Colonic mucosa (tissue), 4 donors: ENCODE data around the gene USH2A. TPM values are rescaled to one million over a fixed set of nuclear protein-coding genes. Genes with fewer than 3 reads are reported as not detected.

Source experiments
- DNase-seq: peaks from one replicate; pipeline ENCODE4 v3.0.0-alpha.2; 2020
- H3K27ac ChIP-seq: fragments of 200-600 bp; one replicate; pipeline ENCODE4 v1.8.0; 2021
- H3K27me3 ChIP-seq: fragments of 200-600 bp; one replicate; pipeline ENCODE4 v1.8.0; 2021
- H3K36me3 ChIP-seq: fragments of 200-600 bp; one replicate; pipeline ENCODE4 v1.8.0; 2021
- H3K4me1 ChIP-seq: fragments of 200-600 bp; one replicate; pipeline ENCODE4 v1.8.0; 2021; ENCODE audit warnings: mild to moderate bottlenecking
- H3K4me3 ChIP-seq: fragments of 200-600 bp; one replicate; pipeline ENCODE4 v1.8.0; 2021
- H3K9ac ChIP-seq, 2 donors: one replicate each; pipeline ENCODE4 v1.7.0; 2013; ENCODE audit warnings: control low read depth in 2 of 2, low read depth in 2 of 2, low read length in 2 of 2
- H3K9me3 ChIP-seq: fragments of 200-600 bp; one replicate; pipeline ENCODE4 v1.8.0; 2021
- intact Hi-C: fragments of 100-400 bp; cut with DNase I; formaldehyde crosslinking; loops from one replicate; pipeline ENCODE4 v1.14.1; 2022
- total RNA-seq, 2 donors: library from RNA; stranded (reverse); fragmentation: NEBNext Ultra II Directional in 1 of 2; extraction: Animal tissue kit (Norgen Biotek cat#: 25700) in 1 of 2; gene quantifications; one replicate each; pipeline ENCODE4 v1.2.1, GENCODE V29; 2021
- TF ChIP-seq, protein P1 (sequence below): fragments of 200-600 bp; IDR thresholded peaks from one replicate; pipeline ENCODE4 v1.8.0; 2022; ENCODE audit warnings: antibody characterized with exemption, mild to moderate bottlenecking
- donor health status: healthy.
- donor health status: DM: no; HTN: no; CAD: no.
- donor health status: DM: no; HTN: no; CAD: no.

USH2A gene
- total RNA-seq, 2 donors from 2014 or later, result 0.02 TPM; not detected in 1

- intact Hi-C loops, result no loop called here
- no peak for DNase-seq
- TF ChIP-seq, protein P1, sequence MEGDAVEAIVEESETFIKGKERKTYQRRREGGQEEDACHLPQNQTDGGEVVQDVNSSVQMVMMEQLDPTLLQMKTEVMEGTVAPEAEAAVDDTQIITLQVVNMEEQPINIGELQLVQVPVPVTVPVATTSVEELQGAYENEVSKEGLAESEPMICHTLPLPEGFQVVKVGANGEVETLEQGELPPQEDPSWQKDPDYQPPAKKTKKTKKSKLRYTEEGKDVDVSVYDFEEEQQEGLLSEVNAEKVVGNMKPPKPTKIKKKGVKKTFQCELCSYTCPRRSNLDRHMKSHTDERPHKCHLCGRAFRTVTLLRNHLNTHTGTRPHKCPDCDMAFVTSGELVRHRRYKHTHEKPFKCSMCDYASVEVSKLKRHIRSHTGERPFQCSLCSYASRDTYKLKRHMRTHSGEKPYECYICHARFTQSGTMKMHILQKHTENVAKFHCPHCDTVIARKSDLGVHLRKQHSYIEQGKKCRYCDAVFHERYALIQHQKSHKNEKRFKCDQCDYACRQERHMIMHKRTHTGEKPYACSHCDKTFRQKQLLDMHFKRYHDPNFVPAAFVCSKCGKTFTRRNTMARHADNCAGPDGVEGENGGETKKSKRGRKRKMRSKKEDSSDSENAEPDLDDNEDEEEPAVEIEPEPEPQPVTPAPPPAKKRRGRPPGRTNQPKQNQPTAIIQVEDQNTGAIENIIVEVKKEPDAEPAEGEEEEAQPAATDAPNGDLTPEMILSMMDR, result no peak
Measured at GRCh38 chr1:216051071-216051470, 372.2 kb downstream of the USH2A start.

DNA sequence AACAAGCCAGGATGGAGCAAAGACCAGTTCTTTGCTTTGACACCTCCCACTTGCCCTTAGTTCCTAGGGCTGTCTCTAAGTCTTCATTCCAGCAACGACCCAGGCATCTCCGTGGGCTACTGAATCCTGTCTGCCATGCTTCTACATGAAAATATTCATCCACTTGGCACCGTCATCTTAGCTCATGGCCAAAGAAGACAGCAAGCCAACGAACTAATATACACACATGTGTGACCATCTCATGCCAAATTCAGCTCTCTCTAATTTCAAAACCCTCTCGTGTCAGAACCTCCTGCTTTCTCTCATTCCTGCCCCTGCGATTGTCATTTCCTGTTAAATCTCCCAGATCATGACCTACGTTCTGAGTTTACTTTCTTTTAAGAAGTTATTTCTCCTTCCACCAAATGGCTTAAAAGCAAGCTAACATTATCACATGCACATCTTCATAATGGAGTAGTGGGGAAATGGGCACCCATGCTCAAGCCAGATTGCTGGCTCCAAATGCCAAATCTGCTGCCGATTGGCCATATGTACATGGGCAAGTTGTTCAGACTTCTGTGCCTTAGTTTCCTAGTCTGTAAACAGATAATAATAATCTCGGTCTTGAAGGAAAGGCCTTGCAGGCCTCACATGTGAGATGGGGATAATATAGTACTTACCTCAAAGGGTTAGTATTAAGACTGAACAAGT is 373.4 kb downstream of the USH2A start:
- H3K27ac ChIP-seq, result no peak overlapping the region
- no peaks in the 10 kb centered on the region for H3K27me3 ChIP-seq
- no peaks in the 10 kb centered on the region for H3K9me3 ChIP-seq
- no peaks in the 10 kb centered on the region for H3K36me3 ChIP-seq
- TF ChIP-seq, protein P1, result no peak
- no peaks in the 10 kb centered on the region for H3K4me1 ChIP-seq
- no peak overlapping the region for H3K9ac ChIP-seq
- intact Hi-C loops, result no loop called here
- no peak for DNase-seq
- H3K4me3 ChIP-seq, result no peak overlapping the region

More at GRCh38 chr1:216051071-216051470, 372.2 kb downstream of the USH2A start:
- H3K4me3 ChIP-seq, result no peak overlapping the region
- H3K27me3 ChIP-seq, result no peaks in the 10 kb centered on the region
- no peak overlapping the region for H3K9ac ChIP-seq
- H3K4me1 ChIP-seq, result no peaks in the 10 kb centered on the region
- no peaks in the 10 kb centered on the region for H3K36me3 ChIP-seq
- no peak overlapping the region for H3K27ac ChIP-seq
- H3K9me3 ChIP-seq, result no peaks in the 10 kb centered on the region

DNA sequence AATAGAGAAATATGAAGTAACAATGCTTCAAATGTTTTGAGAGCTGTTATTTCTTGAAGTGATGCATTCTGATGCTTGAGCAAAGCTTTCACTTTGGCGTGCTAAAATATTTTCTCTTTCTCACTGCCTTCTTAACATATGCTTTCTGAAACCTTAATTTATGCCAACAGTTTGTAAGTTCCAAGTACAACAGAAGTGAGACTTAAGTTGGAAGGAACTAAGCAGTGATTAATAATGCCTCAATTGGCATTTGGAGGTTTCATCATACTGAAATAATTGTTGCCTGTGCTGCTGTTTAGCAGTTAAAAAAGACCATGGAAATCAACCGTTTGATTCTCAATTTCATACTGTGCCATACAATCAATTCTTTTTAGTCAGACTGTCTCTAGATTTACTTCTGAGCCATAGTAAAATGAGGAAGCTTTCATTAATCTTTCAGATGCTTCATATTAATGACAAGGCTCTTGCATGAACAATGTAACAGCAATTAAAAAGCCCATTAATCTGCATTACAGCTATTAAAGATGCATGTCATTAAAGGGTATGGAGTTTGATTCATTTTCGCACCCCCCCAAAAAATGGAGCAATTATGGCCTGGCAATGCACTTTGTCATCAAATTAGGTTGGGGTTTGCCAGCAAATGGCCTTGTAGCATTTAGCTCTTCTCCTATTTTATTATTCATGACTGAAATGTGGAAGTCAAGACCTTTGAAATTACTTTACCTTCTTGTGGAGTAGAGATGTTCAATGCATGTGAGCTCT is 375.3 kb downstream of the USH2A start:
- Histone ChIP-seq H3K9me3 (no peaks in the 10 kb centered on the region), H3K27ac (no peak overlapping the region), H3K4me1 (no peaks in the 10 kb centered on the region), H3K27me3 (no peaks in the 10 kb centered on the region), H3K4me3 (no peak overlapping the region), H3K9ac (no peak overlapping the region), H3K36me3 (no peaks in the 10 kb centered on the region)
- no peak for DNase-seq
- intact Hi-C loops, result no loop called here
- TF ChIP-seq, protein P1, result no peak

GRCh38 chr1:216046336-216046735 is 376.9 kb downstream of the USH2A start:
- H3K27ac ChIP-seq, result no peak overlapping the region
- intact Hi-C loops, result no loop called here
- H3K4me1 ChIP-seq, result no peaks in the 10 kb centered on the region
- H3K4me3 ChIP-seq, result no peak overlapping the region
- H3K36me3 ChIP-seq, result no peaks in the 10 kb centered on the region
- H3K9ac ChIP-seq, result no peak overlapping the region
- TF ChIP-seq, protein P1, result no peak
- no peak for DNase-seq
- no peaks in the 10 kb centered on the region for H3K27me3 ChIP-seq
- no peaks in the 10 kb centered on the region for H3K9me3 ChIP-seq

DNA sequence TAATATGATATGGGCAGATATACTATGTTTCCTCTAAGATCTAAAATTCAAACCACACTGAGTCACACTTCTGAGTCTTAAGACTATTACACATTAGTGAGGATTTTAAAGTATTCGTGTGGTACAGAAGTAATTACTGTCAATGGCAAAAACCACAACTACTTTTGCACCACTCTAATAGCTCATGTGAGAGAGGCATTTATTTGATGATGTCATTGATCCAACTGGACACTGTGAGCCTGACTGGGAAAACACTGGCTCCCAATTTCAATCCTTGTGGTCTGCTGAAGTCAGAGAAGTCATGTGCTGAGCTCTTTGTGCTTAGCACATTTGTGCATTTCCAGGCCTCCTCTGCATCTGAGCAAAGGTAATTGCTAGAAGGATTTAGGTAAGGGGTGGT is 377.8 kb downstream of the USH2A start:
- Histone ChIP-seq H3K4me1 (no peaks in the 10 kb centered on the region), H3K27ac (no peak overlapping the region), H3K9me3 (no peaks in the 10 kb centered on the region), H3K4me3 (no peak overlapping the region), H3K27me3 (no peaks in the 10 kb centered on the region), H3K9ac (no peak overlapping the region), H3K36me3 (no peaks in the 10 kb centered on the region)
- intact Hi-C loops, result no loop called here
- DNase-seq, result no peak
- TF ChIP-seq, protein P1, result no peak
